HFFc6 (cell line): Measurements from ENCODE around the gene ZNRF1. TPM values are rescaled to one million over a fixed set of nuclear protein-coding genes. Genes with fewer than 3 reads are reported as not detected.
"Not testable (repeated sequence)": the region's sequence is repeated elsewhere in the genome, so short reads cannot be mapped to it uniquely, and the experiment has no call there.

Source experiments
- DNase-seq: peaks from one replicate; pipeline ENCODE4 v3.0.0-alpha.2; 2018
- H3K27ac Mint-ChIP-seq: 2 replicates; pipeline ENCODE4 v1.8.0; 2020; ENCODE audit warnings: mild to moderate bottlenecking, mixed read lengths
- H3K27me3 Mint-ChIP-seq: 2 replicates; pipeline ENCODE4 v1.8.0; 2021; ENCODE audit warnings: mild to moderate bottlenecking, moderate library complexity, mixed read lengths; ENCODE audit not compliant: insufficient read depth
- H3K36me3 Mint-ChIP-seq: 2 replicates; pipeline ENCODE4 v1.8.0; 2021; ENCODE audit warnings: low read depth, mixed read lengths
- H3K4me1 Mint-ChIP-seq: 2 replicates; pipeline ENCODE4 v1.8.0; 2020; ENCODE audit warnings: low read depth, mixed read lengths
- H3K4me3 Mint-ChIP-seq: 2 replicates; pipeline ENCODE4 v1.8.0; 2020; ENCODE audit warnings: mild to moderate bottlenecking, moderate library complexity, mixed read lengths
- H3K9me3 Mint-ChIP-seq: 2 replicates; pipeline ENCODE4 v1.8.0; 2020; ENCODE audit warnings: mild to moderate bottlenecking, mixed read lengths
- total RNA-seq, 6 experiments: library from RNA; stranded (reverse); fragmentation: NEBNext Ultra II Directional; extraction: Animal tissue kit (Norgen Biotek cat#: 25700); gene quantifications; 2 replicates in 1 of 6; 3 replicates in 5 of 6; pipeline ENCODE4 v1.2.3, GENCODE V29; 2021
- TF ChIP-seq, protein P1 (sequence below): fragments of 200-600 bp; sonication (generic); IDR thresholded peaks from 2 replicates; pipeline ENCODE4 v1.5.0; 2021; ENCODE audit warnings: antibody characterized with exemption, mild to moderate bottlenecking

Gene ZNRF1
- total RNA-seq, 6 experiments from 2014 or later = 21.7 to 31.3 (median 28.0) TPM

DNA sequence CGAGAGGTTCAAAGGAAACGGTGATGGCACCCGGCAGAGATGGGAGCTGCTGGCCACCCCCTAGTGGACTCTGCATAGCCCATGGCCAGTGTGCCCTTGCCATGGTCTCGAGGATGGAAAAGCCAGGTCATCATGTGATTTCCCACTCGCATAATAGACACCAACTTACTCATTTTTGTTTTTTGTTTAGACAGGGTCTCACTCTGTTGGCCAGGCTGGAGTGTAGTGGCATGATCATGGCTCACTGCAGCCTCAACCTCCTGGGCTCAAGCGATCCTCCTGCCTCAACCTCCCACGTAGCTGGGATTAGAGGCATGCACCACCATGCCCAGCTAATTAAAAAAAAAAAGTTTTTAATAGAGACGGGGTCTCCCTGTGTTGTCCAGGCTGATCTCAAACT is 90.1 kb downstream of the ZNRF1 start:
- Mint-ChIP-seq H3K4me1 (peaks cover 44% of the 10 kb centered on the region), H3K27ac (no peak overlapping the region), H3K9me3 (no peaks in the 10 kb centered on the region), H3K4me3 (no peak overlapping the region), H3K36me3 (peaks cover 8% of the 10 kb centered on the region; the same call in 1 of the 2 replicates), H3K27me3 (no peaks in the 10 kb centered on the region; the same call in none of the 2 replicates)
- no peak for DNase-seq
- TF ChIP-seq, protein P1, sequence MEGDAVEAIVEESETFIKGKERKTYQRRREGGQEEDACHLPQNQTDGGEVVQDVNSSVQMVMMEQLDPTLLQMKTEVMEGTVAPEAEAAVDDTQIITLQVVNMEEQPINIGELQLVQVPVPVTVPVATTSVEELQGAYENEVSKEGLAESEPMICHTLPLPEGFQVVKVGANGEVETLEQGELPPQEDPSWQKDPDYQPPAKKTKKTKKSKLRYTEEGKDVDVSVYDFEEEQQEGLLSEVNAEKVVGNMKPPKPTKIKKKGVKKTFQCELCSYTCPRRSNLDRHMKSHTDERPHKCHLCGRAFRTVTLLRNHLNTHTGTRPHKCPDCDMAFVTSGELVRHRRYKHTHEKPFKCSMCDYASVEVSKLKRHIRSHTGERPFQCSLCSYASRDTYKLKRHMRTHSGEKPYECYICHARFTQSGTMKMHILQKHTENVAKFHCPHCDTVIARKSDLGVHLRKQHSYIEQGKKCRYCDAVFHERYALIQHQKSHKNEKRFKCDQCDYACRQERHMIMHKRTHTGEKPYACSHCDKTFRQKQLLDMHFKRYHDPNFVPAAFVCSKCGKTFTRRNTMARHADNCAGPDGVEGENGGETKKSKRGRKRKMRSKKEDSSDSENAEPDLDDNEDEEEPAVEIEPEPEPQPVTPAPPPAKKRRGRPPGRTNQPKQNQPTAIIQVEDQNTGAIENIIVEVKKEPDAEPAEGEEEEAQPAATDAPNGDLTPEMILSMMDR = no peak

GRCh38 chr16:75089486-75090202 is 90.8 kb downstream of the ZNRF1 start:
- Mint-ChIP-seq H3K4me1 (peaks cover 44% of the 10 kb centered on the region), H3K27me3 (no peaks in the 10 kb centered on the region; the same call in 1 of the 2 replicates), H3K9me3 (no peaks in the 10 kb centered on the region), H3K36me3 (peaks cover 8% of the 10 kb centered on the region; the same call in 1 of the 2 replicates), H3K4me3 (no peak overlapping the region), H3K27ac (no peak overlapping the region)
- DNase-seq = no peak
- TF ChIP-seq, protein P1 = no peak

DNA sequence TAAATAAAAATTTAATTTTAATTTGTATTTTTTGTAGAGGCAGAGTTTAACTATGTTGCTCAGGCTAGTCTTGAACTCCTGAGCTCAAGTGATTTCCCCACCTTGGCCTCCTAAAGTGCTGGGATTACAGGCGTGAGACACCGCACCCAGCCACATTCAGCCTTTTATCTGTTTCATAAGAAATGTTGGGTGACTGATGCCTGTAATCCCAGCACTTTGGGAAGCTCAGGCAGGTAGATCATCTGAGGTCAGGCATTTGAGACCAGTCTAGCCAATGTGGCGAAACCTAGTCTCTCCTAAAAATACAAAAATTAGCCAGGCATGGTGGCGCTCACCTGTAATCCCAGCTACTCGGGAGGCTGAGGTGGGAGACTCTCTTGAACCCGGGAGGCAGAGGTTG is 92.1 kb downstream of the ZNRF1 start:
- not testable (repeated sequence) for H3K9me3 Mint-ChIP-seq, DNase-seq, H3K27ac Mint-ChIP-seq, H3K4me3 Mint-ChIP-seq, H3K27me3 Mint-ChIP-seq, H3K36me3 Mint-ChIP-seq
- H3K4me1 Mint-ChIP-seq = peaks cover 38% of the 10 kb centered on the region

GRCh38 chr16:75091619-75092018 is 92.8 kb downstream of the ZNRF1 start:
- H3K27me3 Mint-ChIP-seq, H3K36me3 Mint-ChIP-seq, H3K4me3 Mint-ChIP-seq, H3K27ac Mint-ChIP-seq, H3K9me3 Mint-ChIP-seq, DNase-seq: not testable (repeated sequence)
- H3K4me1 Mint-ChIP-seq = peaks cover 30% of the 10 kb centered on the region

DNA sequence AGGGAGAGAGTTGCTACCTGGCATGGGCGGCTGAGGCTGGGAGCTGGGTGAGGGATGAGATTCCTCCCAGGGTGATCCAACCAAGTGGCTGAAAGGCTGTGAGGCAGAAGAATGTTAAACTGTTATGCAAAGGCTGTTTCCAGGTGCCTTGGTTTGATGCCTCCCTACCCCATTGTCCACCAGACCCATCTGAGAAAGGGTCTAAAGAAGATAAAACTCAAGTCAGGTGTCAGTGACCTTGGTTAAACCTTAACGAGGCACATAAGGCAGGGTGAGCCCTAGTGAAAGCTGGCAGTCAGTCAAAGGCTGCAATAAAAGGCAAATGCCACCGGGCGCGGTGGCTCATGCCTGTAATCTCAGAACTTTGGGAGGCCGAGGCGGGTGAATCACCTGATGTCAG is 94.0 kb downstream of the ZNRF1 start:
- Mint-ChIP-seq H3K9me3 (no peaks in the 10 kb centered on the region), H3K27ac (no peak overlapping the region; the same call in 1 of the 2 replicates), H3K36me3 (no peaks in the 10 kb centered on the region), H3K27me3 (no peaks in the 10 kb centered on the region; the same call in none of the 2 replicates), H3K4me3 (no peak overlapping the region), H3K4me1 (peaks cover 20% of the 10 kb centered on the region)
- DNase-seq = no peak
- TF ChIP-seq, protein P1 = no peak

DNA sequence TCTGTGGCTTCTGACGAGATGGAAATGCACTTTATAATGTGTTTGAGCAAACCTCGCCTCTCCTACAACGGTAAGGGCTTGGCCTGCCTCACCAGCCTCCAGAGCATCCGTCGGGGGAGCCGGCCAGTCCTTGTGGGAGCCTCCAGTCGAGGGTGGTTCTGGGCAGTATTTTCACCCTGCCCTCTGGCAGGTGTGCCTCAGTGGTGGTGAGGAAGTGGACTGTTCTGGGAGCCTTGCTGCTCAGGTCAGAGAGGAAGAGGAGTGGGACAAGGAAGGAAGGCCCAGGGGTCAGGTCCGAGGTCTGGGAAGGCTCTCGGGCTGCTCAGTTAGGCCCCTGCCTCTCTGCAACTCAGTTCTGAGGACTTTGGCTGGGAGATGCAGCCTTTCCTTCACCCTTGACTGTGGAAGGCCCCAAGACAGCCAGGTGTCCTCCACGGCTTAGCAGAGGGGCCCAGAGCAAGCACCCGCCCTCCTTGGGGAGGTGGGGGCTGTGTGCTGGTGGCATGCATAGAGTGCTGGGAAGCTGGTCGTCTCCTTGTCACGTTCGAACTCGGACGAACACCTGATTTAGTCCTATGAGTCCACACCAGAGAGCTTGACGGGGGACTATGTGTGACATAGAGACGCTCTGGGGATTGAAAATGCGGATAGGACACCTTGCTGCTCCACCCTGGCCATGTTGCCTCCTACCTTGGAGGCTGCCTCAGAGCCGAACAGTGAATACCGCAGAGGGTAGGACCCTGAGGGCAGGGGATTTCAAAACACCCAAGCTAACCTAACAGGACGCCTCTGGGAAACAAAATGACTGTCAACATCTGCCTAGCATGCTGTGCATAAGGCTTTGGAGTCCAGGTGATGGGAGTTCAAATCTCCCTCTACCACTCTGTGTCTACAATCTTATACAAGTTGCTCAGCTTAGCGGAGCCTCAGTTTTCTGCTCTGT is 95.0 kb downstream of the ZNRF1 start:
- H3K27ac Mint-ChIP-seq = no peak overlapping the region
- H3K4me3 Mint-ChIP-seq = no peak overlapping the region
- TF ChIP-seq, protein P1 = no peak
- H3K36me3 Mint-ChIP-seq = no peaks in the 10 kb centered on the region
- no peaks in the 10 kb centered on the region for H3K9me3 Mint-ChIP-seq
- no peak for DNase-seq
- H3K27me3 Mint-ChIP-seq = no peaks in the 10 kb centered on the region; the same call in none of the 2 replicates
- peaks cover 16% of the 10 kb centered on the region for H3K4me1 Mint-ChIP-seq
